Measurements from ENCODE around the gene FBXL19.

The FBXL19 gene

GRCh38 chr16:30886145-30886544 is 37.2 kb upstream of the FBXL19 start:
- ChIA-PET CTCF (interaction anchor here (0.9 to 2.2 kb wide), 2 partner anchors 16 to 41 kb away, joined by 3 to 7 read pairs; no protein-coding TSS in a partner anchor), POLR2A (no interaction called here)

GRCh38 chr16:30887927-30888326 is 35.4 kb upstream of the FBXL19 start:
- H3K27ac ChIP-seq (ENCODE audit: extremely low read depth, low read depth, low read length), result no peak overlapping the region
- ChIA-PET POLR2A (interaction anchor here (1.2 kb wide), 2 partner anchors 13 to 25 kb away, joined by 3 to 4 read pairs; no protein-coding TSS in a partner anchor), CTCF (interaction anchor here (1.2 to 2.2 kb wide), 2 partner anchors 14 to 43 kb away, joined by 7 to 8 read pairs; no protein-coding TSS in a partner anchor)
- H3K4me1 ChIP-seq (ENCODE audit: control insufficient read depth, insufficient read depth, low read length), result no peaks in the 10 kb centered on the region; the same call in 1 of the 2 replicates
- TF ChIP-seq ZNF2 (tag by site-specific recombination; IDR thresholded peaks at IDR 0.05), result peak; percentile 53; the same call in 1 of the 2 replicates
- TF ChIP-seq, protein P1, sequence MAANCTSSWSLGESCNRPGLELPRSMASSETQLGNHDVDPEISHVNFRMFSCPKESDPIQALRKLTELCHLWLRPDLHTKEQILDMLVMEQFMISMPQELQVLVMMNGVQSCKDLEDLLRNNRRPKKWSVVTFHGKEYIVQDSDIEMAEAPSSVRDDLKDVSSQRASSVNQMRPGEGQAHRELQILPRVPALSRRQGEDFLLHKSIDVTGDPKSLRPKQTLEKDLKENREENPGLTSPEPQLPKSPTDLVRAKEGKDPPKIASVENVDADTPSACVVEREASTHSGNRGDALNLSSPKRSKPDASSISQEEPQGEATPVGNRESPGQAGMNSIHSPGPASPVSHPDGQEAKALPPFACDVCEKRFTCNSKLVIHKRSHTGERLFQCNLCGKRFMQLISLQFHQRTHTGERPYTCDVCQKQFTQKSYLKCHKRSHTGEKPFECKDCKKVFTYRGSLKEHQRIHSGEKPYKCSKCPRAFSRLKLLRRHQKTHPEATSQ (tag by site-specific recombination; IDR thresholded peaks at IDR 0.05), result no peak
- H3K36me3 ChIP-seq (ENCODE audit: control insufficient read depth in 2 of 2, insufficient read depth in 1 of 2, low read length in 2 of 2), result peaks cover 10 to 69% of the 10 kb centered on the region in 2 experiments; a peak in 2 of 3 replicates
- no peaks in the 10 kb centered on the region for H3K9me3 ChIP-seq (ENCODE audit: control insufficient read depth, insufficient read depth, low read depth, low read length)
- H3K4me3 ChIP-seq (ENCODE audit: low read depth, low read length), result no peak overlapping the region

More at GRCh38 chr16:30886145-30886544, 37.2 kb upstream of the FBXL19 start:
- Histone ChIP-seq H3K4me1 (ENCODE audit: control insufficient read depth, insufficient read depth, low read length) (no peaks in the 10 kb centered on the region), H3K27ac (ENCODE audit: extremely low read depth, low read depth, low read length) (no peak overlapping the region), H3K4me3 (ENCODE audit: low read depth, low read length) (no peak overlapping the region), H3K9me3 (ENCODE audit: control insufficient read depth, insufficient read depth, low read depth, low read length) (no peaks in the 10 kb centered on the region), H3K36me3 (ENCODE audit: control insufficient read depth in 2 of 2, insufficient read depth in 1 of 2, low read length in 2 of 2) (peaks cover 2 to 64% of the 10 kb centered on the region in 2 experiments; a peak in 2 of 3 replicates)
- TF ChIP-seq MEIS1 (CRISPR knock-in tag; IDR thresholded peaks at IDR 0.05; ENCODE audit: borderline replicate concordance) (no peak), HOXD13 (CRISPR knock-in tag; IDR thresholded peaks at IDR 0.05; ENCODE audit: borderline replicate concordance) (no peak), ZNF791 (tag by site-specific recombination; IDR thresholded peaks at IDR 0.05) (no peak), INSM2 (tag by site-specific recombination; IDR thresholded peaks at IDR 0.05) (no peak), ZNF302 (tag by site-specific recombination; IDR thresholded peaks at IDR 0.05; ENCODE audit: low read depth) (no peak), ZNF747 (tag by site-specific recombination; IDR thresholded peaks at IDR 0.05) (no peak), GFI1B (tag by site-specific recombination; IDR thresholded peaks at IDR 0.05) (no peak)
- TF ChIP-seq, protein P2, sequence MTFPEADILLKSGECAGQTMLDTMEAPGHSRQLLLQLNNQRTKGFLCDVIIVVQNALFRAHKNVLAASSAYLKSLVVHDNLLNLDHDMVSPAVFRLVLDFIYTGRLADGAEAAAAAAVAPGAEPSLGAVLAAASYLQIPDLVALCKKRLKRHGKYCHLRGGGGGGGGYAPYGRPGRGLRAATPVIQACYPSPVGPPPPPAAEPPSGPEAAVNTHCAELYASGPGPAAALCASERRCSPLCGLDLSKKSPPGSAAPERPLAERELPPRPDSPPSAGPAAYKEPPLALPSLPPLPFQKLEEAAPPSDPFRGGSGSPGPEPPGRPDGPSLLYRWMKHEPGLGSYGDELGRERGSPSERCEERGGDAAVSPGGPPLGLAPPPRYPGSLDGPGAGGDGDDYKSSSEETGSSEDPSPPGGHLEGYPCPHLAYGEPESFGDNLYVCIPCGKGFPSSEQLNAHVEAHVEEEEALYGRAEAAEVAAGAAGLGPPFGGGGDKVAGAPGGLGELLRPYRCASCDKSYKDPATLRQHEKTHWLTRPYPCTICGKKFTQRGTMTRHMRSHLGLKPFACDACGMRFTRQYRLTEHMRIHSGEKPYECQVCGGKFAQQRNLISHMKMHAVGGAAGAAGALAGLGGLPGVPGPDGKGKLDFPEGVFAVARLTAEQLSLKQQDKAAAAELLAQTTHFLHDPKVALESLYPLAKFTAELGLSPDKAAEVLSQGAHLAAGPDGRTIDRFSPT (tag by site-specific recombination; IDR thresholded peaks at IDR 0.05), result no peak

DNA sequence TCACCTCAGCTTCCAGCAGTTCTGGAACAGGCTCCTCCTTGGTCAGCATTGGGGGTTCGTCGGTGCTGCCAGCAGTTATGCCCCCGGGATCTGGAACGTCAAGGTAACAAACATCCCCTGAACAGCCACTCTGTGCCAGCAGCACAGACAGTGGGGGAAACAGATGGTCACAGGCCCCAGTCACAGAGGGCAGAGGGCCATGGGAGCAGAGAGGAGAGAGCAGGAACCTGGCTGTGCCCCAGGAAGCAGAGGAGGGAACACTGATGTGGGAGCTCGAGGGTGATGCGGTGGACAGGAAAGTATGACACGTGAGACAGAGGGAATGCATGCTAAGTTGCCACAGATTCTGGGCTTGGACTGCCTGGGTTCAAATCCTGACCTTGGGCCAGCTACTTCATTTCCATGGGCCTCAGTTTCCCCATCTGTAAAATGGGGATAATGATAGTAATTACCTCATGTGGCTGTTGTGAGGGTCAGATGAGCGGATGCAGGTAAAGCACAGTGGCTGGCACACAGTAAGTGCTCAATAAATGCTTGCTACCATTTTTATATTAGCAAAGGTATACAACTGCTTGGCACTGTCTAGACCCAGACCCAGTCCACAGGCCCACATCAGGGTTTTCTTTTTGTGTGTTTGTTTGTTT is 34.4 kb upstream of the FBXL19 start:
- ChIA-PET POLR2A (no interaction called here), CTCF (interaction anchor here (0.5 to 1.9 kb wide), 5 partner anchors 11 to 103 kb away, joined by 3 to 8 read pairs (median 3); no protein-coding TSS in a partner anchor)
- peaks cover 10 to 69% of the 10 kb centered on the region in 2 experiments; a peak in 2 of 3 replicates for H3K36me3 ChIP-seq (ENCODE audit: control insufficient read depth in 2 of 2, insufficient read depth in 1 of 2, low read length in 2 of 2)
- TF ChIP-seq ZNF664 (tag by site-specific recombination; IDR thresholded peaks at IDR 0.05), result peak; percentile 78
- 0 out of 2 replicates have a peak, but pooled peaks have one; percentile 22 for TF ChIP-seq ZNF600 (tag by site-specific recombination; IDR thresholded peaks at IDR 0.05)
- TF ChIP-seq, protein P3, sequence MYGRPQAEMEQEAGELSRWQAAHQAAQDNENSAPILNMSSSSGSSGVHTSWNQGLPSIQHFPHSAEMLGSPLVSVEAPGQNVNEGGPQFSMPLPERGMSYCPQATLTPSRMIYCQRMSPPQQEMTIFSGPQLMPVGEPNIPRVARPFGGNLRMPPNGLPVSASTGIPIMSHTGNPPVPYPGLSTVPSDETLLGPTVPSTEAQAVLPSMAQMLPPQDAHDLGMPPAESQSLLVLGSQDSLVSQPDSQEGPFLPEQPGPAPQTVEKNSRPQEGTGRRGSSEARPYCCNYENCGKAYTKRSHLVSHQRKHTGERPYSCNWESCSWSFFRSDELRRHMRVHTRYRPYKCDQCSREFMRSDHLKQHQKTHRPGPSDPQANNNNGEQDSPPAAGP (tag by site-specific recombination; IDR thresholded peaks at IDR 0.05), result peak; percentile 55; the same call in 1 of the 2 replicates
- no peak for TF ChIP-seq ZNF785 (tag by site-specific recombination; IDR thresholded peaks at IDR 0.05)
- no peak overlapping the region for H3K27ac ChIP-seq (ENCODE audit: extremely low read depth, low read depth, low read length)
- no peak overlapping the region for H3K4me3 ChIP-seq (ENCODE audit: low read depth, low read length)
- no peaks in the 10 kb centered on the region for H3K9me3 ChIP-seq (ENCODE audit: control insufficient read depth, insufficient read depth, low read depth, low read length)
- H3K4me1 ChIP-seq (ENCODE audit: control insufficient read depth, insufficient read depth, low read length), result no peaks in the 10 kb centered on the region; the same call in 1 of the 2 replicates
